ENCODE measurements around the gene NOL12. TPM values are rescaled to one million over a fixed set of nuclear protein-coding genes. Genes with fewer than 3 reads are reported as not detected.
"Not testable (repeated sequence)": the region's sequence is repeated elsewhere in the genome, so short reads cannot be mapped to it uniquely, and the experiment has no call there.

NOL12 gene
- total RNA-seq, 1 donor from 2014 or later, result 23.9 TPM

DNA sequence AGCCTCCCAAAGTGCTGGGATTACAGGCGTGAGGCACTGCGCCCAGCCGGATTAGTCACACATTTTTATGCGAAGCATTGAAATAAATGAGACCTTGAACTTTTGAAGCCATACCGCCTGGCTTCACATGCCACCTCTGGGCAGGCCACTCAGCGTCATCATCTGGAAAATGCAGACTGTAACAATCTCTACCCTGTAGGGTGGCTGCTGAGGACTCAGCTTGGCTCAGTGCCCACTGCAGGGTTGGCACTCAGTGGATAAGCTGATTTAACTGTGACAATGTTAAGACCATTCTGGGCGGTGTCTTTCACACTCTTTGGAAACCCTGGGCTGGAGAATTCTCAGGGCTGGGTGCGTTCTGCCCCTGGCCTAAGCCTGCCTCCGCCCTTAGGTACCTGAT lies 38.2 kb upstream of the NOL12 start:
- TF ChIP-seq, protein P1, sequence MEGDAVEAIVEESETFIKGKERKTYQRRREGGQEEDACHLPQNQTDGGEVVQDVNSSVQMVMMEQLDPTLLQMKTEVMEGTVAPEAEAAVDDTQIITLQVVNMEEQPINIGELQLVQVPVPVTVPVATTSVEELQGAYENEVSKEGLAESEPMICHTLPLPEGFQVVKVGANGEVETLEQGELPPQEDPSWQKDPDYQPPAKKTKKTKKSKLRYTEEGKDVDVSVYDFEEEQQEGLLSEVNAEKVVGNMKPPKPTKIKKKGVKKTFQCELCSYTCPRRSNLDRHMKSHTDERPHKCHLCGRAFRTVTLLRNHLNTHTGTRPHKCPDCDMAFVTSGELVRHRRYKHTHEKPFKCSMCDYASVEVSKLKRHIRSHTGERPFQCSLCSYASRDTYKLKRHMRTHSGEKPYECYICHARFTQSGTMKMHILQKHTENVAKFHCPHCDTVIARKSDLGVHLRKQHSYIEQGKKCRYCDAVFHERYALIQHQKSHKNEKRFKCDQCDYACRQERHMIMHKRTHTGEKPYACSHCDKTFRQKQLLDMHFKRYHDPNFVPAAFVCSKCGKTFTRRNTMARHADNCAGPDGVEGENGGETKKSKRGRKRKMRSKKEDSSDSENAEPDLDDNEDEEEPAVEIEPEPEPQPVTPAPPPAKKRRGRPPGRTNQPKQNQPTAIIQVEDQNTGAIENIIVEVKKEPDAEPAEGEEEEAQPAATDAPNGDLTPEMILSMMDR (conservative IDR thresholded peaks at IDR 0.05), result no peak
- Mint-ChIP-seq H3K27ac (no peak overlapping the region), H3K36me3 (no peaks in the 10 kb centered on the region), H3K4me3 (no peak overlapping the region), H3K9me3 (no peaks in the 10 kb centered on the region), H3K27me3 (no peaks in the 10 kb centered on the region), H3K4me1 (ENCODE audit: unreplicated experiment) (peaks cover 6% of the 10 kb centered on the region)
- DNase-seq (ENCODE audit: extremely low spot score, unreplicated experiment), result no peak

DNA sequence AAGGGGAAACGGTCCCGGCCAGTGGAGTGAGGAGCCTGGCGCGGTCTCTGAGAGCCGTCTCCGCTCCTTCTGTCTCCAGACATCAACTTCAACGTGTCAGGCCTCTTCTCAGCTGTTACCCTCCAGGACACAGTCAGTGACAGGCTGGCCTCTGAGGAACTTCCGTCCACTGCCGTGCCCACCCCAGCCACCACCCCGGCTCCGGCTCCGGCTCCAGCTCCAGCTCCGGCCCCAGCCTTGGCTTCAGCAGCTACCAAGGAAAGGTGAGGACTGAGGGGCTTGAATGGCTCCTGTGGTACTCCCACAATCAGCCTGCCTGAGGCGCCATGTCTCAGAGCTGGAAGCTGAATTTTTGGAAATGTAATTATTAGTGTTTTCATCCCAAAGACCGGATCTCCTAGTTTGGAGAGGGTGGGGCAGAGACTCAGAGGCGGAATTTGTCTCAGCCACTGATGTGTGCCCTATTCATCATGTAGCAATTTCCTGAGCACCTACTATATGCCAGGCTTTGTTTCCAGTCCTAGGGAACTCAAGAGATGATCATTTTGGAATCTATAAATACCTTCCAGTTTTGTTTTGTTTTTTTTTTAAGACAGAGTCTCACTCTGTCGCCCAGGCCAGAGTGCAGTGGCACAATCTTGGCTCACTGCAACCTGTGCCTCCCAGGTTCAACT lies 35.5 kb upstream of the NOL12 start:
- H3K27me3 Mint-ChIP-seq, result no peaks in the 10 kb centered on the region
- no peaks in the 10 kb centered on the region for H3K9me3 Mint-ChIP-seq
- H3K4me3 Mint-ChIP-seq, result no peak overlapping the region
- no peak overlapping the region for H3K27ac Mint-ChIP-seq
- no peaks in the 10 kb centered on the region for H3K4me1 Mint-ChIP-seq (ENCODE audit: unreplicated experiment)
- DNase-seq (ENCODE audit: extremely low spot score, unreplicated experiment), result no peak
- H3K36me3 Mint-ChIP-seq, result no peaks in the 10 kb centered on the region
- TF ChIP-seq, protein P1 (conservative IDR thresholded peaks at IDR 0.05), result no peak

DNA sequence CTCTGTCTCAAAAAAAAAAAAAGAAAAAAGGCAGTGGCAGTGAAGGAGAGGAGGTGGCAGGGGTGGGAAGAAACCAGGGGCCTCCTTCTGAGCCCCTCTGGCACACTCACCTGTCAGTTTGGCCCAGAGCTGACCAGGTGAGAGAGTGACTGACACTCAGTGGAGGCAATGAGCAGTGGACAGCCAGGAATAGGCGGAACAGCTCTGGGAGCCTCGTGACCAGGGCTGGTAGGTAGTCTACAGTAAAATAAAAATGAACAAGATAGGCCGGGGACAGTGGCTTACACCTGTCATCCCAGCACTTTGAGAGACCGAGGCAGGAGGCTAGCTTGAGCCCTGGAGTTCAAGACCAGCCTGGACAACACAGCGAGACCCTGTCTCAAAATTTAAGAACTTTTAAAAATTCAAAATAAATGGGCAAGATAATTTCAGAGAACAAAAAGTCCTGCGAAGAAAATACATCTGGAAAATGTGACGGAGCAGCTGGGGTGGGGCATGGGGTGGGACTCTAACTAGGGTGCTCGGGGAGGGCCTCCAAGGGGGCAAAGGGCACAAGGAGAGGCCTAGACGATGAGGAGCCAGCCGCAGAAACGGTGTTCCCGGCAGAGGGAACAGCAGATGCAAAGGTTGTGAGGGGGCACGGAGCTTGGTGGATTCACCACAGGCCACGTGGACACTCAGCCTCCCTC lies 31.4 kb upstream of the NOL12 start:
- no peak for DNase-seq (ENCODE audit: extremely low spot score, unreplicated experiment)
- H3K36me3 Mint-ChIP-seq, result no peaks in the 10 kb centered on the region
- no peaks in the 10 kb centered on the region for H3K27me3 Mint-ChIP-seq
- H3K4me1 Mint-ChIP-seq (ENCODE audit: unreplicated experiment), result peaks cover 19% of the 10 kb centered on the region
- H3K9me3 Mint-ChIP-seq, result no peaks in the 10 kb centered on the region
- H3K27ac Mint-ChIP-seq, result no peak overlapping the region
- TF ChIP-seq, protein P1 (conservative IDR thresholded peaks at IDR 0.05), result no peak
- H3K4me3 Mint-ChIP-seq, result no peak overlapping the region

DNA sequence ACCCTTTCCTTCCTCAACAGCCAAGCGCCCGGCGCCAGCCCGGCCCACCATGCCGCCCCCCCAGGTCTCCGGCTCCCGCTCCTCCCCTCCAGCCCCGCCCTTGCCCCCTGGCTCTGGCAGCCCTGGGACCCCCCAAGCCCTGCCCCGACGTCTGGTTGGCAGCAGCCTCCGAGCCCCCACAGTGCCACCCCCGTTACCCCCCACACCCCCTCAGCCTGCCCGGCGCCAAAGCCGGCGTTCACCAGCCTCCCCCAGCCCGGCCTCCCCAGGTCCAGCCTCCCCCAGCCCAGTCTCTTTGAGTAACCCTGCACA lies 30.9 kb upstream of the NOL12 start:
- Mint-ChIP-seq H3K27ac (no peak overlapping the region), H3K27me3 (no peaks in the 10 kb centered on the region)

DNA sequence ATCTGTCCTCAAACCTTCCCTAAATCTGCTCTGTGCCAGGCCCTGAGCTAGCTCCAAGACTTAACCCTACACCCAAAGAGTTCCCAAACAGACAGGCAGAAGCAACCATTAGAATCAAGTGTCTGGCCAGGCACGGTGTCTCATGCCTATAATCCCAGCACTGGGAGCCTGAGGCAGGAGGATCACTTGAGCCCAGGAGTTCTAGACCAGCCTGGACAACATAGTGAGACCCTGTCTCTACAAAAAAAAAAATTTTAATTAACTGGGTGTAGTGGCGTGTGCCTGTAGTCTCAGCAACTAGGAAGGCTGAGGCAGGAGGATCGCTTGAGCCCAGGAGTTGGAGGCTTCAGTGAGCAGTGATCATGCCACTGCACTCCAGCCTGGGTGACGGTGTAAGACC lies 29.6 kb upstream of the NOL12 start:
- H3K27ac Mint-ChIP-seq, result peak overlapping the region; percentile 60
- DNase-seq (ENCODE audit: extremely low spot score, unreplicated experiment); H3K27me3 Mint-ChIP-seq; H3K9me3 Mint-ChIP-seq; H3K36me3 Mint-ChIP-seq: not testable (repeated sequence)
- H3K4me1 Mint-ChIP-seq (ENCODE audit: unreplicated experiment), result peaks cover 34% of the 10 kb centered on the region
- H3K4me3 Mint-ChIP-seq, result peak overlapping the region; percentile 52

More for the DNA sequence above, 30.9 kb upstream of the NOL12 start:
- Mint-ChIP-seq H3K9me3 (no peaks in the 10 kb centered on the region), H3K36me3 (no peaks in the 10 kb centered on the region), H3K4me3 (no peak overlapping the region), H3K4me1 (ENCODE audit: unreplicated experiment) (peaks cover 24% of the 10 kb centered on the region)
- no peak for DNase-seq (ENCODE audit: extremely low spot score, unreplicated experiment)
- TF ChIP-seq, protein P1 (conservative IDR thresholded peaks at IDR 0.05), result no peak

DNA sequence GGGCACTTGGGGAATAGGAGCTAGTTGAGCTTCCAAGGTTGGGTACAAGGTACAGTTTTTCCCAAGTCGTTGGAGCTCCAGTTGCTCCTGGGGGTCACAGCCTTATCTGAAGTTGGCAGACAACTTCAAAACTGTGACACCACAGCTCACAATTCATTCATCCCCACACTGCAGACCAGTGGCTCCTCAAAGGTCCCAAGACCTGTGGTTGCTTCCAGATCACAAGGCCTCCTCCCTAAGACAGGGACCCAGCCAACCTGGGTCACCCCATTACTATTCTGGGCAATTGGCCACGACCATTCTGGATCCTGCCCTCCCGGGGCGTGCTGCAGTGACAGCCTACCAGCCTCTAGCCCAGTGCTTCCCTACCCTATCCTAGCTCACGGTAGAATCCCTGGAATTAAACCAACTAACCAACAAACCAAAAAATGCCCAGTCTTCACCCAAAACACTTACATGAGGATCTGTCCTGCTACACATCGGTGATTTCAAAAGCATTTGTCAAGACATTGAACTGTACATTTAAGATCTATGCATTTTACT lies 28.5 kb upstream of the NOL12 start:
- Mint-ChIP-seq H3K4me1 (ENCODE audit: unreplicated experiment) (peaks cover 41% of the 10 kb centered on the region), H3K27me3 (no peaks in the 10 kb centered on the region), H3K9me3 (no peaks in the 10 kb centered on the region), H3K36me3 (no peaks in the 10 kb centered on the region), H3K4me3 (peak overlapping the region; percentile 94), H3K27ac (peak overlapping the region; percentile 85)
- TF ChIP-seq, protein P1 (conservative IDR thresholded peaks at IDR 0.05), result no peak
- no peak for DNase-seq (ENCODE audit: extremely low spot score, unreplicated experiment)

Measured in type B pancreatic cell (in vitro differentiated cells).